Esophagus squamous epithelium (tissue), 4 donors: ENCODE data around the gene ARHGEF28.

Experiments
- POLR2A ChIP-seq, 4 donors: fragments of 450-650 bp; IDR thresholded peaks; one replicate each; pipeline ENCODE4 v1.6.1; 2017; ENCODE audit warnings: antibody characterized with exemption in 4 of 4, mild to moderate bottlenecking in 4 of 4, moderate library complexity in 3 of 4
- TF ChIP-seq, protein P1 (sequence below), 6 experiments: fragments of 450-650 bp in 4 of 6; fragments of 200-600 bp in 2 of 6; sonication (generic) in 2 of 6; IDR thresholded peaks; one replicate each; pipeline ENCODE4 v1.5.1; 2016 to 2019; ENCODE audit warnings: antibody characterized with exemption in 6 of 6, mild to moderate bottlenecking in 4 of 6, moderate library complexity in 4 of 6

DNA sequence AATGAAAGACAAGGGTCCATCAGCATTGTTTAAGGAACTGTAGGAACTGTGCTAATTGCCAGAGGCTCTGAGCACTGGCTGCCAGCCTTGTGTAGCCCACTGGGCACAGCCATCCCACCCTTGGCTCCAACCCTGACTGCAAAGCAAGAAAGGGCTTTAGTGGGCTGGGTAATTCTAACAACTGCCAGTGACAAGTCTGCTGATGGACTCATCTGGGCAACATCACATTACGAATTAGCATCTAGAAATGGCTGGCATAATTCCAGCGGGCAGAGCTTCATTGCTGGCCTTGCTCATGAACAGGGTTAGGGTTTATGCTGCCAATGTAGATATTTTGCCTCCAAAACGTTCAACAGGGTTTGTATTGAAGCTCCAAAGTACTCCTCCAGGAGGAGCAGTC is 326.9 kb downstream of the ARHGEF28 start:
- TF ChIP-seq, protein P1, sequence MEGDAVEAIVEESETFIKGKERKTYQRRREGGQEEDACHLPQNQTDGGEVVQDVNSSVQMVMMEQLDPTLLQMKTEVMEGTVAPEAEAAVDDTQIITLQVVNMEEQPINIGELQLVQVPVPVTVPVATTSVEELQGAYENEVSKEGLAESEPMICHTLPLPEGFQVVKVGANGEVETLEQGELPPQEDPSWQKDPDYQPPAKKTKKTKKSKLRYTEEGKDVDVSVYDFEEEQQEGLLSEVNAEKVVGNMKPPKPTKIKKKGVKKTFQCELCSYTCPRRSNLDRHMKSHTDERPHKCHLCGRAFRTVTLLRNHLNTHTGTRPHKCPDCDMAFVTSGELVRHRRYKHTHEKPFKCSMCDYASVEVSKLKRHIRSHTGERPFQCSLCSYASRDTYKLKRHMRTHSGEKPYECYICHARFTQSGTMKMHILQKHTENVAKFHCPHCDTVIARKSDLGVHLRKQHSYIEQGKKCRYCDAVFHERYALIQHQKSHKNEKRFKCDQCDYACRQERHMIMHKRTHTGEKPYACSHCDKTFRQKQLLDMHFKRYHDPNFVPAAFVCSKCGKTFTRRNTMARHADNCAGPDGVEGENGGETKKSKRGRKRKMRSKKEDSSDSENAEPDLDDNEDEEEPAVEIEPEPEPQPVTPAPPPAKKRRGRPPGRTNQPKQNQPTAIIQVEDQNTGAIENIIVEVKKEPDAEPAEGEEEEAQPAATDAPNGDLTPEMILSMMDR (IDR thresholded peaks at IDR 0.05), result no peak
- no peak for TF ChIP-seq POLR2A (IDR thresholded peaks at IDR 0.05)
